Stimulated activated CD4-positive, alpha-beta T cell treated with anti-CD3 and anti-CD28 coated beads, TNF-alpha, amount 100 ng/mL, for 4 hours (primary cell): Measurements from ENCODE around the gene SULT1A2.
"Not testable (repeated sequence)": the region's sequence is repeated elsewhere in the genome, so short reads cannot be mapped to it uniquely, and the experiment has no call there.

Experiments
- DNase-seq, 3 experiments: peaks; one replicate each; pipeline ENCODE4 v3.0.0-alpha.2; 2020; ENCODE audit warnings: low read depth in 3 of 3

SULT1A2 gene

GRCh38 chr16:28591355-28591754 is 5.5 kb downstream of the SULT1A2 start:
- DNase-seq = no peak

GRCh38 chr16:28590384-28591340 is 6.2 kb downstream of the SULT1A2 start:
- DNase-seq = no peak

GRCh38 chr16:28589930-28590329 is 6.9 kb downstream of the SULT1A2 start:
- DNase-seq = no peak

- no peak for DNase-seq
Observed at GRCh38 chr16:28589069-28589468, 7.8 kb downstream of the SULT1A2 start.

GRCh38 chr16:28587386-28587785 is 9.5 kb downstream of the SULT1A2 start:
- no peak for DNase-seq

GRCh38 chr16:28586466-28586865 is 10.4 kb downstream of the SULT1A2 start:
- DNase-seq = no peak

GRCh38 chr16:28585674-28586073 is 11.2 kb downstream of the SULT1A2 start:
- DNase-seq = no peak

GRCh38 chr16:28580726-28581315 is 16.0 kb downstream of the SULT1A2 start:
- DNase-seq = no peak

GRCh38 chr16:28575446-28576109 is 21.3 kb downstream of the SULT1A2 start:
- DNase-seq = no peak

GRCh38 chr16:28574925-28575324 is 21.9 kb downstream of the SULT1A2 start:
- DNase-seq = no peak

GRCh38 chr16:28573738-28574718 is 22.8 kb downstream of the SULT1A2 start:
- DNase-seq = no peak

GRCh38 chr16:28572696-28573510 is 23.9 kb downstream of the SULT1A2 start:
- no peak for DNase-seq

- no peak for DNase-seq
Observed at GRCh38 chr16:28569968-28570752, 26.7 kb downstream of the SULT1A2 start.

GRCh38 chr16:28569021-28569420 is 27.8 kb downstream of the SULT1A2 start:
- no peak for DNase-seq

- DNase-seq = no peak
Observed at GRCh38 chr16:28567292-28567691, 29.6 kb downstream of the SULT1A2 start.

GRCh38 chr16:28566233-28566925 is 30.5 kb downstream of the SULT1A2 start:
- DNase-seq = not testable (repeated sequence)

GRCh38 chr16:28563218-28563617 is 33.6 kb downstream of the SULT1A2 start:
- no peak for DNase-seq

GRCh38 chr16:28562199-28562598 is 34.7 kb downstream of the SULT1A2 start:
- no peak for DNase-seq

- DNase-seq = no peak
Observed at GRCh38 chr16:28561557-28562187, 35.2 kb downstream of the SULT1A2 start.
